Spleen (tissue), 7 donors: ENCODE measurements around the gene BFAR.

Experiments
- CTCF ChIP-seq, 11 experiments: fragments of 200-600 bp in 7 of 11; fragments of 450-650 bp in 4 of 11; sonication (generic) in 4 of 11; IDR thresholded peaks in 8 of 11; conservative IDR thresholded peaks in 3 of 11; 1 replicate in 7 of 11; 2 replicates in 4 of 11; pipeline versions ENCODE4 v1.4.0 to v1.8.0; 2016 to 2021; ENCODE audit warnings: antibody characterized with exemption in 11 of 11, inconsistent platforms in 4 of 11, mild to moderate bottlenecking in 1 of 11
- POLR2A ChIP-seq, 3 donors: fragments of 450-650 bp; IDR thresholded peaks; one replicate each; pipeline ENCODE4 v1.5.1; 2017; ENCODE audit warnings: antibody characterized with exemption in 3 of 3, mild to moderate bottlenecking in 1 of 3
- POLR2AphosphoS5 ChIP-seq, 3 donors: sonication (generic); formaldehyde crosslinking; IDR thresholded peaks; one replicate each; pipeline ENCODE4 v1.5.1; 2017; ENCODE audit warnings: antibody characterized with exemption in 3 of 3
- donor health status: DM: no; HTN: no; CAD: no; lungs with moderate emphysema.
- donor health status: DM: no; HTN: no; CAD: no.
- donor health status: DM: no; HTN: no; CAD: no.

GRCh38 chr16:14652726-14653125, 20.0 kb downstream of the BFAR start:
- TF ChIP-seq CTCF (IDR thresholded peaks at IDR 0.05 in 8 of 11, conservative IDR thresholded peaks at IDR 0.05 in 3 of 11), result no peak
- no peak for TF ChIP-seq POLR2A (IDR thresholded peaks at IDR 0.05)
- TF ChIP-seq POLR2AphosphoS5 (IDR thresholded peaks at IDR 0.05), result no peak
